ENCODE measurements around the gene C5AR2.

Gene C5AR2

DNA sequence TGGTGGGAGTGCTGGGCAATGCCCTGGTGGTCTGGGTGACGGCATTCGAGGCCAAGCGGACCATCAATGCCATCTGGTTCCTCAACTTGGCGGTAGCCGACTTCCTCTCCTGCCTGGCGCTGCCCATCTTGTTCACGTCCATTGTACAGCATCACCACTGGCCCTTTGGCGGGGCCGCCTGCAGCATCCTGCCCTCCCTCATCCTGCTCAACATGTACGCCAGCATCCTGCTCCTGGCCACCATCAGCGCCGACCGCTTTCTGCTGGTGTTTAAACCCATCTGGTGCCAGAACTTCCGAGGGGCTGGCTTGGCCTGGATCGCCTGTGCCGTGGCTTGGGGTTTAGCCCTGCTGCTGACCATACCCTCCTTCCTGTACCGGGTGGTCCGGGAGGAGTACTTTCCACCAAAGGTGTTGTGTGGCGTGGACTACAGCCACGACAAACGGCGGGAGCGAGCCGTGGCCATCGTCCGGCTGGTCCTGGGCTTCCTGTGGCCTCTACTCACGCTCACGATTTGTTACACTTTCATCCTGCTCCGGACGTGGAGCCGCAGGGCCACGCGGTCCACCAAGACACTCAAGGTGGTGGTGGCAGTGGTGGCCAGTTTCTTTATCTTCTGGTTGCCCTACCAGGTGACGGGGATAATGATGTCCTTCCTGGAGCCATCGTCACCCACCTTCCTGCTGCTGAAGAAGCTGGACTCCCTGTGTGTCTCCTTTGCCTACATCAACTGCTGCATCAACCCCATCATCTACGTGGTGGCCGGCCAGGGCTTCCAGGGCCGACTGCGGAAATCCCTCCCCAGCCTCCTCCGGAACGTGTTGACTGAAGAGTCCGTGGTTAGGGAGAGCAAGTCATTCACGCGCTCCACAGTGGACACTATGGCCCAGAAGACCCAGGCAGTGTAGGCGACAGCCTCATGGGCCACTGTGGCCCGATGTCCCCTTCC, 11.8 kb upstream of the C5AR2 start:
- H3K4me3 ChIP-seq (ENCODE audit: low read depth, low read length) = no peak overlapping the region

DNA sequence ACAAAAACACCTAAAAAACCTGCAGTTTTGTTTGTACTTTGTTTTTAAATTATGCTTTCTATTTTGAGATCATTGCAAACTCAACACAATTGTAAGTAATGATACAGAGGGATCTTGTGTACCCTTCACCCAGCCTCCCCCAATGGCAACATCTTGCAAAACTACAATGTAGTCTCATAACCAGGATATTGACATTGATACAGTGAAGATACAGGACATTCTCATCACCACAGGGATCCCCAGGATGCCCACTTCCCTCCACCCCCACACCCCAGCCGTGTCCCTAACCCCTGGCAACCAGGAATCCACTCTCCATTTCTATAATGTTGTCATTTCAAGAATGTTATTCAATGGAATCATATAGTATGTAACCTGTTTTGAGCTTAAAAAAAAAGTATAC, 10.3 kb upstream of the C5AR2 start:
- TF ChIP-seq, protein P1, sequence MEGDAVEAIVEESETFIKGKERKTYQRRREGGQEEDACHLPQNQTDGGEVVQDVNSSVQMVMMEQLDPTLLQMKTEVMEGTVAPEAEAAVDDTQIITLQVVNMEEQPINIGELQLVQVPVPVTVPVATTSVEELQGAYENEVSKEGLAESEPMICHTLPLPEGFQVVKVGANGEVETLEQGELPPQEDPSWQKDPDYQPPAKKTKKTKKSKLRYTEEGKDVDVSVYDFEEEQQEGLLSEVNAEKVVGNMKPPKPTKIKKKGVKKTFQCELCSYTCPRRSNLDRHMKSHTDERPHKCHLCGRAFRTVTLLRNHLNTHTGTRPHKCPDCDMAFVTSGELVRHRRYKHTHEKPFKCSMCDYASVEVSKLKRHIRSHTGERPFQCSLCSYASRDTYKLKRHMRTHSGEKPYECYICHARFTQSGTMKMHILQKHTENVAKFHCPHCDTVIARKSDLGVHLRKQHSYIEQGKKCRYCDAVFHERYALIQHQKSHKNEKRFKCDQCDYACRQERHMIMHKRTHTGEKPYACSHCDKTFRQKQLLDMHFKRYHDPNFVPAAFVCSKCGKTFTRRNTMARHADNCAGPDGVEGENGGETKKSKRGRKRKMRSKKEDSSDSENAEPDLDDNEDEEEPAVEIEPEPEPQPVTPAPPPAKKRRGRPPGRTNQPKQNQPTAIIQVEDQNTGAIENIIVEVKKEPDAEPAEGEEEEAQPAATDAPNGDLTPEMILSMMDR (IDR thresholded peaks at IDR 0.05; ENCODE audit: low read depth, low read length) = no peak
- Histone ChIP-seq H3K27ac (no peak overlapping the region), H3K4me3 (ENCODE audit: low read depth, low read length) (no peak overlapping the region), H3K9me3 (ENCODE audit: severe bottlenecking) (peaks cover 4% of the 10 kb centered on the region), H3K36me3 (no peaks in the 10 kb centered on the region), H3K27me3 (ENCODE audit: insufficient read depth, low read depth, severe bottlenecking) (no peaks in the 10 kb centered on the region)
- no peak for DNase-seq

More for the DNA sequence above, 11.8 kb upstream of the C5AR2 start:
- peaks cover 4% of the 10 kb centered on the region for H3K9me3 ChIP-seq (ENCODE audit: severe bottlenecking)
- DNase-seq = no peak
- no peaks in the 10 kb centered on the region for H3K36me3 ChIP-seq
- H3K27ac ChIP-seq = no peak overlapping the region
- TF ChIP-seq, protein P1 (IDR thresholded peaks at IDR 0.05; ENCODE audit: low read depth, low read length) = no peak
- no peaks in the 10 kb centered on the region for H3K27me3 ChIP-seq (ENCODE audit: insufficient read depth, low read depth, severe bottlenecking)

DNA sequence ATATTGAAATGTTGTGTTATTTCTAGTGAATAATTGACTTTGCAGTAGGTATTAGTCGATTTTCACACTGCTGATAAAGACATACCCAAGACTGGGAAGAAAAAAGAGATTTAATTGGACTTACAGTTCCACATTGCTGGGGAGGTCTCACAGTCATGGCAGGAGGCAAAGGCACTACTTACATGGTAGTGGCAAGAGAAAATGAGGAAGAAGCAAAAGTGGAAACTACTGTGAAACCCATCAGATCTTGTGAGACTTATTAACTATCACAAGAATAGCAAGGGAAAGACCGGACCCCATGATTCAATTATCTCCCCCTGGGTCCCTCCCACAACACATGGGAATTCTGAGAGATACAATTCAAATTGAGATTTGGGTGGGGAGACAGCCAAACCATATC, 9.9 kb upstream of the C5AR2 start:
- Histone ChIP-seq H3K27ac (no peak overlapping the region), H3K36me3 (no peaks in the 10 kb centered on the region), H3K9me3 (ENCODE audit: severe bottlenecking) (peaks cover 4% of the 10 kb centered on the region), H3K27me3 (ENCODE audit: insufficient read depth, low read depth, severe bottlenecking) (no peaks in the 10 kb centered on the region), H3K4me3 (ENCODE audit: low read depth, low read length) (no peak overlapping the region)
- TF ChIP-seq, protein P1 (IDR thresholded peaks at IDR 0.05; ENCODE audit: low read depth, low read length) = no peak
- no peak for DNase-seq

DNA sequence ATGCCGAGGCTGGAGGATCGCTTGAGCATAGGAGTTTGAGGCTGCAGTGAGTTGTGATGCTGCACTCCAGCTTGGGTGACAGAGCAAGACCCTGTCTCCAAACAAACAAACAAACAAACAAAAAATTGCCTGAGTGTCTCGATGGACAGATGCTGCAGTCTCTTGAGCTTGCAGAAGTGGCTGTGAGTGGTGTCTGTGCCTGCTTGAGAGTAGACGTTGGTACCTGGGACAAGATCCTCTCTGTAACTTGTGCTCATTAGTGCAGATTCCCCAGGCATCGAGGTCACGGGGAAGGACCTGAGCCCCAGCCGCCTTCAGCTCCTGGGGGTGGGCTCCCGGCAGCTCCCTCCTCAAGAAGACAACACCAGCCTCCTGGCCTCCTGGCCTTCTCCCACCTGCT, 8.6 kb upstream of the C5AR2 start:
- Histone ChIP-seq H3K27ac (no peak overlapping the region), H3K9me3 (ENCODE audit: severe bottlenecking) (peaks cover 4% of the 10 kb centered on the region), H3K36me3 (no peaks in the 10 kb centered on the region), H3K4me3 (ENCODE audit: low read depth, low read length) (no peak overlapping the region), H3K27me3 (ENCODE audit: insufficient read depth, low read depth, severe bottlenecking) (no peaks in the 10 kb centered on the region)
- TF ChIP-seq, protein P1 (IDR thresholded peaks at IDR 0.05; ENCODE audit: low read depth, low read length) = no peak
- DNase-seq = no peak

DNA sequence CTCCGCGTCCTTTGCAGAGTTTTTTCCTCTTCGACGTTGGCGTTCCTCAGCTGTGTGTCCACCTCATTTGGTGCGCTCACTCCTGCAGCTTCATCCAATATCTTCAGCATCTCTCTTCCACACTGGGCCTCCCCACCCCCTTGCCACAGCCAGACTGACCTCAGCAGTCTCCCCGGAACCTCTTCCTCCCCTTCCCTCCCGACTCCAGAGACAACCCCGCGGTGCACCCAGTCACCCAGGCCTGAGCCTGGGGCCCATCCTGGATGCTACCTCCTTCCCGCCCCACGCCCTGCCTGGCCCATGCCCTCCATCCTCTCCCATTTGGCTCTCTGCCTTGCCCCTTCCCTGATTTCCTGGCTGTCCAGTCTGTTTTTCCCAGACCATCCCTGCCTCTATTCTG, 8.1 kb upstream of the C5AR2 start:
- Histone ChIP-seq H3K36me3 (no peaks in the 10 kb centered on the region), H3K27me3 (ENCODE audit: insufficient read depth, low read depth, severe bottlenecking) (no peaks in the 10 kb centered on the region), H3K27ac (no peak overlapping the region), H3K4me3 (ENCODE audit: low read depth, low read length) (no peak overlapping the region), H3K9me3 (ENCODE audit: severe bottlenecking) (peaks cover 4% of the 10 kb centered on the region)
- TF ChIP-seq, protein P1 (IDR thresholded peaks at IDR 0.05; ENCODE audit: low read depth, low read length) = no peak
- no peak for DNase-seq
